AG04449 (cell line): ENCODE data around the gene MAN1A2.

Experiments used
- CTCF ChIA-PET: fragments of 350-600 bp; formaldehyde crosslinking; extraction: SDS; loops from one replicate; lab custom pipeline; 2021; ENCODE audit warnings: antibody characterized with exemption; lab: Yijun Ruan, JAX
- POLR2A ChIA-PET: fragments of 400-600, 350-600 bp; formaldehyde crosslinking; extraction: SDS; loops from one replicate; lab custom pipeline; 2020; ENCODE audit warnings: antibody characterized with exemption, inconsistent platforms; lab: Yijun Ruan, JAX
- DNase-seq: peaks from one replicate; pipeline ENCODE4 v3.0.0-alpha.2; 2010; ENCODE audit warnings: low read depth, low spot score
- H3K4me3 ChIP-seq: 2 replicates; pipeline ENCODE4 v1.5.1; 2011; ENCODE audit warnings: low read depth, mild to moderate bottlenecking, control low read depth, low read length
- CTCF ChIP-seq: IDR thresholded peaks from one replicate; pipeline ENCODE4 v1.5.1; 2011; ENCODE audit warnings: mild to moderate bottlenecking, moderate library complexity, low read length, control low read depth, inconsistent platforms; ENCODE audit not compliant: insufficient read depth; ENCODE audit errors: missing control alignments

MAN1A2 gene

GRCh38 chr1:117392771-117393170 lies 25.5 kb downstream of the MAN1A2 start:
- H3K4me3 ChIP-seq = no peak overlapping the region
- TF ChIP-seq CTCF = no peak
- ChIA-PET CTCF (no interaction called here), POLR2A (no interaction called here)
- DNase-seq = no peak

GRCh38 chr1:117396074-117396473 lies 28.8 kb downstream of the MAN1A2 start:
- no peak for DNase-seq
- ChIA-PET CTCF (no interaction called here), POLR2A (no interaction called here)
- H3K4me3 ChIP-seq = no peak overlapping the region
- no peak for TF ChIP-seq CTCF

- ChIA-PET CTCF (no interaction called here), POLR2A (no interaction called here)
- DNase-seq = no peak
- no peak overlapping the region for H3K4me3 ChIP-seq
- no peak for TF ChIP-seq CTCF
Observed at GRCh38 chr1:117396636-117397035, 29.4 kb downstream of the MAN1A2 start.

- POLR2A ChIA-PET = interaction anchor here (0.8 kb wide), 1 partner anchor 32 kb away, joined by 3 read pairs; the partner anchor contains the start of gene MAN1A2
- TF ChIP-seq CTCF = no peak
- CTCF ChIA-PET = interaction anchor here (1.2 to 1.4 kb wide), 3 partner anchors 74 to 331 kb away, joined by 3 to 4 read pairs (median 3); no protein-coding TSS in a partner anchor
Observed at GRCh38 chr1:117398957-117399356, 31.7 kb downstream of the MAN1A2 start.

GRCh38 chr1:117401761-117402160 lies 34.5 kb downstream of the MAN1A2 start:
- no peak for TF ChIP-seq CTCF
- ChIA-PET POLR2A (no interaction called here), CTCF (no interaction called here)
- no peak for DNase-seq
- no peak overlapping the region for H3K4me3 ChIP-seq

More at GRCh38 chr1:117398957-117399356, 31.7 kb downstream of the MAN1A2 start:
- H3K4me3 ChIP-seq = no peak overlapping the region
- DNase-seq = no peak

- POLR2A ChIA-PET = no interaction called here
- no peak for TF ChIP-seq CTCF
- CTCF ChIA-PET = no interaction called here
- no peak overlapping the region for H3K4me3 ChIP-seq
- no peak for DNase-seq
Observed at GRCh38 chr1:117403597-117403996, 36.3 kb downstream of the MAN1A2 start.
